ENCODE results near the gene SDC4. TPM values are rescaled to one million over a fixed set of nuclear protein-coding genes. Genes with fewer than 3 reads are reported as not detected.

Gene SDC4
- total RNA-seq, 1 experiment from 2014 or later = 242 TPM

GRCh38 chr20:45315672-45316071 is 32.6 kb downstream of the SDC4 start:
- H3K27me3 Mint-ChIP-seq (ENCODE audit: insufficient read depth, unreplicated experiment) = peaks cover 7% of the 10 kb centered on the region
- POLR2A ChIA-PET = no interaction called here
- no TSS peak for BruUV-seq (replicated peaks)

GRCh38 chr20:45313943-45314342 is 34.3 kb downstream of the SDC4 start:
- peaks cover 7% of the 10 kb centered on the region for H3K27me3 Mint-ChIP-seq (ENCODE audit: insufficient read depth, unreplicated experiment)
- H3K4me3 ChIP-seq (ENCODE audit: low read depth, low read length) = no peak overlapping the region
- no TSS peak for BruUV-seq (replicated peaks)
- H3K9me3 ChIP-seq = no peaks in the 10 kb centered on the region
- no peak for TF ChIP-seq CTCF (IDR thresholded peaks at IDR 0.05; ENCODE audit: insufficient read depth in 1 of 2, low read depth in 1 of 2, low read length in 1 of 2, severe bottlenecking in 1 of 2, unreplicated experiment in 1 of 2)
- ChIA-PET CTCF (interaction anchor here (1.1 to 2.3 kb wide), 4 partner anchors 9 to 457 kb away, joined by 5 to 8 read pairs (median 7); no protein-coding TSS in a partner anchor), POLR2A (no interaction called here)
- DNase-seq = no peak
- peaks cover 8% of the 10 kb centered on the region for H3K4me1 Mint-ChIP-seq (ENCODE audit: low read depth, unreplicated experiment)
- no peaks in the 10 kb centered on the region for H3K36me3 ChIP-seq (ENCODE audit: control insufficient read depth, insufficient read depth, low read length)
- H3K4me1 ChIP-seq = no peaks in the 10 kb centered on the region
- no peak overlapping the region for H3K4me3 Mint-ChIP-seq (ENCODE audit: unreplicated experiment)
- no peaks in the 10 kb centered on the region; the same call in 1 of the 2 replicates for H3K27me3 ChIP-seq (replicated peaks; ENCODE audit: control insufficient read depth, insufficient read depth, low read length)
- H3K36me3 Mint-ChIP-seq (ENCODE audit: insufficient read depth, unreplicated experiment) = no peaks in the 10 kb centered on the region
- intact Hi-C loops (cut with micrococcal nuclease; ENCODE audit: unreplicated experiment) = loop anchor here (10.0 kb wide), 1 partner anchor 311 kb away; the partner anchor contains the start of gene WFDC10A
- no peak overlapping the region for H3K27ac Mint-ChIP-seq (ENCODE audit: unreplicated experiment)
- no peaks in the 10 kb centered on the region for H3K9me3 Mint-ChIP-seq (ENCODE audit: unreplicated experiment)

More at GRCh38 chr20:45315672-45316071, 32.6 kb downstream of the SDC4 start:
- no peak for DNase-seq
- H3K36me3 Mint-ChIP-seq (ENCODE audit: insufficient read depth, unreplicated experiment) = no peaks in the 10 kb centered on the region
- CTCF ChIA-PET = interaction anchor here (0.7 to 1.8 kb wide), 4 partner anchors 22 to 455 kb away, joined by 3 to 8 read pairs (median 6); no protein-coding TSS in a partner anchor
- Histone ChIP-seq H3K9me3 (no peaks in the 10 kb centered on the region), H3K4me3 (ENCODE audit: low read depth, low read length) (no peak overlapping the region), H3K36me3 (ENCODE audit: control insufficient read depth, insufficient read depth, low read length) (no peaks in the 10 kb centered on the region), H3K4me1 (no peaks in the 10 kb centered on the region), H3K27me3 (replicated peaks; ENCODE audit: control insufficient read depth, insufficient read depth, low read length) (no peaks in the 10 kb centered on the region; the same call in 1 of the 2 replicates)
- H3K4me1 Mint-ChIP-seq (ENCODE audit: low read depth, unreplicated experiment) = peaks cover 8% of the 10 kb centered on the region
- H3K27ac Mint-ChIP-seq (ENCODE audit: unreplicated experiment) = no peak overlapping the region
- intact Hi-C loops (cut with micrococcal nuclease; ENCODE audit: unreplicated experiment) = loop anchor here (10.0 kb wide), 1 partner anchor 309 kb away; the partner anchor contains the start of gene WFDC10A
- TF ChIP-seq CTCF (IDR thresholded peaks at IDR 0.05; ENCODE audit: insufficient read depth in 1 of 2, low read depth in 1 of 2, low read length in 1 of 2, severe bottlenecking in 1 of 2, unreplicated experiment in 1 of 2) = no peak
- H3K9me3 Mint-ChIP-seq (ENCODE audit: unreplicated experiment) = no peaks in the 10 kb centered on the region
- no peak overlapping the region for H3K4me3 Mint-ChIP-seq (ENCODE audit: unreplicated experiment)

- Histone ChIP-seq H3K36me3 (ENCODE audit: control insufficient read depth, insufficient read depth, low read length) (no peaks in the 10 kb centered on the region), H3K27me3 (replicated peaks; ENCODE audit: control insufficient read depth, insufficient read depth, low read length) (no peaks in the 10 kb centered on the region; the same call in 1 of the 2 replicates), H3K9me3 (no peaks in the 10 kb centered on the region), H3K4me1 (no peaks in the 10 kb centered on the region), H3K4me3 (ENCODE audit: low read depth, low read length) (no peak overlapping the region)
- CTCF ChIA-PET = interaction anchor here (0.6 to 2.3 kb wide), 10 partner anchors 10 to 458 kb away, joined by 3 to 14 read pairs (median 6); no protein-coding TSS in a partner anchor
- Mint-ChIP-seq H3K36me3 (ENCODE audit: insufficient read depth, unreplicated experiment) (no peaks in the 10 kb centered on the region), H3K9me3 (ENCODE audit: unreplicated experiment) (no peaks in the 10 kb centered on the region), H3K27ac (ENCODE audit: unreplicated experiment) (no peak overlapping the region), H3K4me3 (ENCODE audit: unreplicated experiment) (no peak overlapping the region), H3K27me3 (ENCODE audit: insufficient read depth, unreplicated experiment) (peaks cover 7% of the 10 kb centered on the region), H3K4me1 (ENCODE audit: low read depth, unreplicated experiment) (peaks cover 8% of the 10 kb centered on the region)
- BruUV-seq (replicated peaks) = no TSS peak
- no peak for TF ChIP-seq CTCF (IDR thresholded peaks at IDR 0.05; ENCODE audit: insufficient read depth in 1 of 2, low read depth in 1 of 2, low read length in 1 of 2, severe bottlenecking in 1 of 2, unreplicated experiment in 1 of 2)
- intact Hi-C loops (cut with micrococcal nuclease; ENCODE audit: unreplicated experiment) = loop anchor here (10.0 kb wide), 1 partner anchor 312 kb away; the partner anchor contains the start of gene WFDC10A
- POLR2A ChIA-PET = no interaction called here
- DNase-seq = no peak
Observed at GRCh38 chr20:45313065-45313695, 35.0 kb downstream of the SDC4 start.

Measured in Caco-2 (cell line).